SK-N-SH treated with all-trans-retinoic acid at 6 μM for 48 hours (cell line): ENCODE measurements around the gene NOP14.

Experiments used
- ARNTL ChIP-seq: fragments of 450-650 bp; formaldehyde crosslinking; IDR thresholded peaks from 2 replicates; pipeline ENCODE4 v1.5.0; 2020; ENCODE audit warnings: low read depth, mild to moderate bottlenecking, moderate library complexity, borderline replicate concordance
- CREB5 ChIP-seq: fragments of 250-450 bp; sonication (Bioruptor Pico); IDR thresholded peaks from 2 replicates; pipeline ENCODE4 v1.5.1; 2020; ENCODE audit warnings: low read depth, mild to moderate bottlenecking, moderate library complexity
- ESRRG ChIP-seq: fragments of 250-450 bp; sonication (Bioruptor Pico); IDR thresholded peaks from 2 replicates; pipeline ENCODE4 v1.6.1; 2021; ENCODE audit warnings: mild to moderate bottlenecking
- GLIS3 ChIP-seq: fragments of 250-450 bp; sonication (Bioruptor Pico); IDR thresholded peaks from 2 replicates; pipeline ENCODE4 v1.5.0; 2020; ENCODE audit warnings: mild to moderate bottlenecking, moderate library complexity
- OSR1 ChIP-seq: fragments of 250-450 bp; sonication (Bioruptor Pico); IDR thresholded peaks from 2 replicates; pipeline ENCODE4 v1.8.0; 2022; ENCODE audit warnings: moderate library complexity, mild to moderate bottlenecking, inconsistent platforms
- PATZ1 ChIP-seq: fragments of 250-450 bp; sonication (Bioruptor Pico); IDR thresholded peaks from 2 replicates; pipeline ENCODE4 v1.8.0; 2020; ENCODE audit warnings: mild to moderate bottlenecking, moderate library complexity, borderline replicate concordance
- POU6F1 ChIP-seq: fragments of 250-450 bp; sonication (Bioruptor Pico); IDR thresholded peaks from 2 replicates; pipeline ENCODE4 v1.8.0; 2021; ENCODE audit warnings: low read depth, mild to moderate bottlenecking, moderate library complexity, borderline replicate concordance
- SNAI2 ChIP-seq: fragments of 250-450 bp; sonication (Bioruptor Pico); IDR thresholded peaks from 2 replicates; pipeline ENCODE4 v1.5.0; 2020; ENCODE audit warnings: mild to moderate bottlenecking, moderate library complexity
- TSHZ2 ChIP-seq: fragments of 250-450 bp; sonication (Bioruptor Pico); IDR thresholded peaks from 2 replicates; pipeline ENCODE4 v1.5.0; 2020; ENCODE audit warnings: mild to moderate bottlenecking, moderate library complexity
- ZC3H10 ChIP-seq: fragments of 250-450 bp; sonication (Bioruptor Pico); IDR thresholded peaks from 2 replicates; pipeline ENCODE4 v1.5.1; 2021; ENCODE audit warnings: mild to moderate bottlenecking, moderate library complexity
- ZFP3 ChIP-seq: fragments of 250-450 bp; sonication (Bioruptor Pico); IDR thresholded peaks from 2 replicates; pipeline ENCODE4 v1.5.0; 2020; ENCODE audit warnings: mild to moderate bottlenecking, moderate library complexity
- ZFP30 ChIP-seq: fragments of 450-650 bp; formaldehyde crosslinking; IDR thresholded peaks from 2 replicates; pipeline ENCODE4 v1.5.0; 2022; ENCODE audit warnings: mild to moderate bottlenecking, moderate library complexity
- ZNF70 ChIP-seq: fragments of 450-650 bp; formaldehyde crosslinking; IDR thresholded peaks from 2 replicates; pipeline ENCODE4 v1.5.0; 2020; ENCODE audit warnings: mild to moderate bottlenecking, moderate library complexity
- TF ChIP-seq, protein P1 (sequence below): fragments of 250-450 bp; sonication (Bioruptor Pico); IDR thresholded peaks from 2 replicates; pipeline ENCODE4 v1.5.1; 2021; ENCODE audit warnings: mild to moderate bottlenecking, moderate library complexity

- TF ChIP-seq OSR1 (CRISPR knock-in tag) (no peak), ZFP3 (CRISPR knock-in tag) (no peak), SNAI2 (CRISPR knock-in tag) (no peak), ZC3H10 (CRISPR knock-in tag) (no peak), PATZ1 (CRISPR knock-in tag) (no peak), GLIS3 (CRISPR knock-in tag) (no peak), POU6F1 (CRISPR knock-in tag) (no peak), ARNTL (CRISPR knock-in tag) (no peak), ZFP30 (CRISPR knock-in tag) (no peak), CREB5 (CRISPR knock-in tag) (no peak), ZNF70 (CRISPR knock-in tag) (no peak), ESRRG (CRISPR knock-in tag) (no peak), TSHZ2 (CRISPR knock-in tag) (no peak)
- TF ChIP-seq, protein P1, sequence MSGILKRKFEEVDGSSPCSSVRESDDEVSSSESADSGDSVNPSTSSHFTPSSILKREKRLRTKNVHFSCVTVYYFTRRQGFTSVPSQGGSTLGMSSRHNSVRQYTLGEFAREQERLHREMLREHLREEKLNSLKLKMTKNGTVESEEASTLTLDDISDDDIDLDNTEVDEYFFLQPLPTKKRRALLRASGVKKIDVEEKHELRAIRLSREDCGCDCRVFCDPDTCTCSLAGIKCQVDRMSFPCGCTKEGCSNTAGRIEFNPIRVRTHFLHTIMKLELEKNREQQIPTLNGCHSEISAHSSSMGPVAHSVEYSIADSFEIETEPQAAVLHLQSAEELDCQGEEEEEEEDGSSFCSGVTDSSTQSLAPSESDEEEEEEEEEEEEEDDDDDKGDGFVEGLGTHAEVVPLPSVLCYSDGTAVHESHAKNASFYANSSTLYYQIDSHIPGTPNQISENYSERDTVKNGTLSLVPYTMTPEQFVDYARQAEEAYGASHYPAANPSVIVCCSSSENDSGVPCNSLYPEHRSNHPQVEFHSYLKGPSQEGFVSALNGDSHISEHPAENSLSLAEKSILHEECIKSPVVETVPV = no peak
These were observed 18.4 kb downstream of the NOP14 start for GRCh38 chr4:2944586-2945526.
